NCI-H2196 (cell line): Measurements from ENCODE around the gene TCF4.

Experiments
- DNase-seq: peaks from one replicate; lab custom pipeline; 2025; ENCODE audit not compliant: unreplicated experiment; lab: John Stamatoyannopoulos, UW

Gene TCF4

GRCh38 chr18:55547705-55548056 is 40.3 kb downstream of the TCF4 start:
- DNase-seq, result no peak

- DNase-seq, result no peak
Measured at GRCh38 chr18:55546851-55547704, 40.9 kb downstream of the TCF4 start.

GRCh38 chr18:55544014-55544413 is 44.0 kb downstream of the TCF4 start:
- no peak for DNase-seq

GRCh38 chr18:55543130-55543704 is 44.8 kb downstream of the TCF4 start:
- DNase-seq, result no peak

GRCh38 chr18:55541571-55541970 is 46.4 kb downstream of the TCF4 start:
- no peak for DNase-seq

GRCh38 chr18:55539240-55539639 is 48.8 kb downstream of the TCF4 start:
- DNase-seq, result no peak

GRCh38 chr18:55534996-55535395 is 53.0 kb downstream of the TCF4 start:
- DNase-seq, result no peak

GRCh38 chr18:55534547-55534946 is 53.4 kb downstream of the TCF4 start:
- no peak for DNase-seq

- DNase-seq, result no peak
Measured at GRCh38 chr18:55530166-55530565, 57.8 kb downstream of the TCF4 start.

GRCh38 chr18:55529581-55529980 is 58.4 kb downstream of the TCF4 start:
- no peak for DNase-seq

- no peak for DNase-seq
Measured at GRCh38 chr18:55525845-55526244, 62.1 kb downstream of the TCF4 start.

- no peak for DNase-seq
Measured at GRCh38 chr18:55524353-55525073, 63.5 kb downstream of the TCF4 start.

GRCh38 chr18:55523001-55523400 is 65.0 kb downstream of the TCF4 start:
- no peak for DNase-seq

GRCh38 chr18:55522011-55522410 is 66.0 kb downstream of the TCF4 start:
- DNase-seq, result no peak

GRCh38 chr18:55517055-55517454 is 70.9 kb downstream of the TCF4 start:
- DNase-seq, result no peak

- no peak for DNase-seq
Measured at GRCh38 chr18:55515941-55516710, 71.9 kb downstream of the TCF4 start.

- no peak for DNase-seq
Measured at GRCh38 chr18:55515214-55515613, 72.8 kb downstream of the TCF4 start.

- DNase-seq, result no peak
Measured at GRCh38 chr18:55513161-55513560, 74.8 kb downstream of the TCF4 start.

GRCh38 chr18:55511277-55511676 is 76.7 kb downstream of the TCF4 start:
- no peak for DNase-seq

- DNase-seq, result no peak
Measured at GRCh38 chr18:55510809-55511208, 77.2 kb downstream of the TCF4 start.

GRCh38 chr18:55509631-55510324 is 78.2 kb downstream of the TCF4 start:
- DNase-seq, result no peak
